ELF-1 (cell line): ENCODE measurements around the gene GRIK4.
"Not testable (repeated sequence)": the region's sequence is repeated elsewhere in the genome, so short reads cannot be mapped to it uniquely, and the experiment has no call there.

Experiments
- DNase-seq: peaks from one replicate; pipeline ENCODE4 v3.0.0-alpha.2; 2016; ENCODE audit warnings: low read depth, low spot score

Gene GRIK4

GRCh38 chr11:120991830-120992686 lies 480.5 kb downstream of the GRIK4 start:
- DNase-seq = no peak

GRCh38 chr11:120994091-120994859 lies 482.7 kb downstream of the GRIK4 start:
- no peak for DNase-seq

- no peak for DNase-seq
Measured at GRCh38 chr11:120995184-120995583, 483.6 kb downstream of the GRIK4 start.

GRCh38 chr11:120996973-120997372 lies 485.4 kb downstream of the GRIK4 start:
- peak; percentile 53 for DNase-seq

GRCh38 chr11:120998581-120998980 lies 487.0 kb downstream of the GRIK4 start:
- peak; percentile 74 for DNase-seq

GRCh38 chr11:121004206-121004840 lies 492.8 kb downstream of the GRIK4 start:
- no peak for DNase-seq

- DNase-seq = no peak
Measured at GRCh38 chr11:121006922-121007321, 495.4 kb downstream of the GRIK4 start.

- no peak for DNase-seq
Measured at GRCh38 chr11:121008551-121008950, 497.0 kb downstream of the GRIK4 start.

- DNase-seq = no peak
Measured at GRCh38 chr11:121012091-121012490, 500.5 kb downstream of the GRIK4 start.

GRCh38 chr11:121018746-121019145 lies 507.2 kb downstream of the GRIK4 start:
- DNase-seq = no peak

- DNase-seq = not testable (repeated sequence)
Measured at GRCh38 chr11:121021718-121022117, 510.2 kb downstream of the GRIK4 start.

- DNase-seq = peak; percentile 96
Measured at GRCh38 chr11:121023848-121024751, 512.6 kb downstream of the GRIK4 start, which contains the start of gene TBCEL. TBCEL (plus strand) TSS chr11:121024102; CDS start chr11:121045691, 21,589 bp downstream.

GRCh38 chr11:121024989-121025388 lies 513.4 kb downstream of the GRIK4 start:
- DNase-seq = peak; percentile 37

GRCh38 chr11:121029153-121029552 lies 517.6 kb downstream of the GRIK4 start:
- no peak for DNase-seq

- DNase-seq = no peak
Measured at GRCh38 chr11:121029813-121030445, 518.4 kb downstream of the GRIK4 start.

- no peak for DNase-seq
Measured at GRCh38 chr11:121031167-121031566, 519.6 kb downstream of the GRIK4 start.

- DNase-seq = not testable (repeated sequence)
Measured at GRCh38 chr11:121031648-121032047, 520.1 kb downstream of the GRIK4 start.

- no peak for DNase-seq
Measured at GRCh38 chr11:121032546-121032945, 521.0 kb downstream of the GRIK4 start.

GRCh38 chr11:121033635-121034034 lies 522.1 kb downstream of the GRIK4 start:
- no peak for DNase-seq

GRCh38 chr11:121035169-121035755 lies 523.7 kb downstream of the GRIK4 start:
- no peak for DNase-seq
